NCI-H2107 treated with DMSO at 0.1 percent for 48 hours (cell line): ENCODE measurements around the gene FMNL2.
A peak's percentile ranks its signal among the peaks of the same experiment; 100 is the strongest.
"Not testable (repeated sequence)": the region's sequence is repeated elsewhere in the genome, so short reads cannot be mapped to it uniquely, and the experiment has no call there.

Source experiments
- DNase-seq: peaks from one replicate; lab custom pipeline; 2025; ENCODE audit not compliant: unreplicated experiment; lab: John Stamatoyannopoulos, UW

Gene FMNL2

GRCh38 chr2:152466980-152467676, 132.2 kb downstream of the FMNL2 start:
- no peak for DNase-seq

GRCh38 chr2:152467677-152468410, 132.9 kb downstream of the FMNL2 start:
- DNase-seq, result no peak

GRCh38 chr2:152468899-152469692, 134.1 kb downstream of the FMNL2 start:
- DNase-seq, result peak; percentile 20

GRCh38 chr2:152470861-152471854, 136.2 kb downstream of the FMNL2 start:
- no peak for DNase-seq

- DNase-seq, result no peak
Observed at GRCh38 chr2:152472481-152472887, 137.5 kb downstream of the FMNL2 start.

- DNase-seq, result no peak
Observed at GRCh38 chr2:152473151-152473857, 138.3 kb downstream of the FMNL2 start.

- not testable (repeated sequence) for DNase-seq
Observed at GRCh38 chr2:152474523-152474922, 139.5 kb downstream of the FMNL2 start.

- DNase-seq, result no peak
Observed at GRCh38 chr2:152475982-152476381, 141.0 kb downstream of the FMNL2 start.

GRCh38 chr2:152477347-152478092, 142.5 kb downstream of the FMNL2 start:
- no peak for DNase-seq

- DNase-seq, result no peak
Observed at GRCh38 chr2:152479282-152479681, 144.3 kb downstream of the FMNL2 start.

GRCh38 chr2:152480821-152481399, 145.9 kb downstream of the FMNL2 start:
- DNase-seq, result no peak

- DNase-seq, result no peak
Observed at GRCh38 chr2:152481881-152482583, 147.1 kb downstream of the FMNL2 start.

GRCh38 chr2:152483276-152484063, 148.5 kb downstream of the FMNL2 start:
- no peak for DNase-seq

GRCh38 chr2:152485954-152486736, 151.2 kb downstream of the FMNL2 start:
- no peak for DNase-seq

- DNase-seq, result no peak
Observed at GRCh38 chr2:152486737-152487400, 151.9 kb downstream of the FMNL2 start.

- no peak for DNase-seq
Observed at GRCh38 chr2:152488075-152488474, 153.1 kb downstream of the FMNL2 start.
